Fibroblast of peridontal ligament (primary cell): ENCODE measurements around the gene NAXE.
"Not testable (repeated sequence)": the region's sequence is repeated elsewhere in the genome, so short reads cannot be mapped to it uniquely, and the experiment has no call there.

Source experiments
- DNase-seq: peaks from one replicate; pipeline ENCODE4 v3.0.0-alpha.2; 2010; ENCODE audit errors: extremely low read depth

Gene NAXE

GRCh38 chr1:156591432-156592157 is at the start of gene NAXE:
NAXE (plus strand) TSS chr1:156591776; CDS start chr1:156591805, 29 bp downstream.
- DNase-seq = peak; percentile 47

GRCh38 chr1:156543066-156543465 is 48.5 kb upstream of the NAXE start:
- DNase-seq = no peak

GRCh38 chr1:156544592-156545102 is 46.9 kb upstream of the NAXE start:
- DNase-seq = no peak

GRCh38 chr1:156546267-156546666 is 45.3 kb upstream of the NAXE start:
- DNase-seq = no peak

- no peak for DNase-seq
Measured at GRCh38 chr1:156547434-156547833, 44.1 kb upstream of the NAXE start.

GRCh38 chr1:156547982-156548381 is 43.6 kb upstream of the NAXE start:
- DNase-seq = no peak

- no peak for DNase-seq
Measured at GRCh38 chr1:156549390-156549789, 42.2 kb upstream of the NAXE start.

GRCh38 chr1:156549831-156550230 is 41.7 kb upstream of the NAXE start:
- no peak for DNase-seq

GRCh38 chr1:156550346-156550745 is 41.2 kb upstream of the NAXE start:
- DNase-seq = no peak

GRCh38 chr1:156551066-156551643 is 40.4 kb upstream of the NAXE start:
- DNase-seq = no peak

- DNase-seq = no peak
Measured at GRCh38 chr1:156551869-156552268, 39.7 kb upstream of the NAXE start.

GRCh38 chr1:156552518-156552917 is 39.1 kb upstream of the NAXE start:
- DNase-seq = no peak

- not testable (repeated sequence) for DNase-seq
Measured at GRCh38 chr1:156552937-156553336, 38.6 kb upstream of the NAXE start.

GRCh38 chr1:156553860-156554485 is 37.6 kb upstream of the NAXE start:
- DNase-seq = no peak

- DNase-seq = no peak
Measured at GRCh38 chr1:156554971-156555370, 36.6 kb upstream of the NAXE start.

GRCh38 chr1:156555715-156556114 is 35.9 kb upstream of the NAXE start:
- no peak for DNase-seq

- DNase-seq = no peak
Measured at GRCh38 chr1:156556354-156556753, 35.2 kb upstream of the NAXE start.

- DNase-seq = no peak
Measured at GRCh38 chr1:156559086-156559796, 32.3 kb upstream of the NAXE start.

- DNase-seq = no peak
Measured at GRCh38 chr1:156559797-156560385, 31.7 kb upstream of the NAXE start.

GRCh38 chr1:156560585-156561163 is 30.9 kb upstream of the NAXE start:
- no peak for DNase-seq

- no peak for DNase-seq
Measured at GRCh38 chr1:156565519-156565918, 26.1 kb upstream of the NAXE start.

- DNase-seq = no peak
Measured at GRCh38 chr1:156566436-156566835, 25.1 kb upstream of the NAXE start.
